C4-2B (cell line): ENCODE data around the gene PARD3.
"Not testable (repeated sequence)": the region's sequence is repeated elsewhere in the genome, so short reads cannot be mapped to it uniquely, and the experiment has no call there.

Experiments used
- H3K27ac ChIP-seq: fragments of 450-650 bp; 2 replicates; pipeline ENCODE4 v1.5.1; 2017
- ZFX ChIP-seq: fragments of 450-650 bp; IDR thresholded peaks from 2 replicates; pipeline ENCODE4 v1.6.1; 2017
- TF ChIP-seq, protein P1 (sequence below): fragments of 450-650 bp; conservative IDR thresholded peaks from 2 replicates; pipeline ENCODE4 v1.5.1; 2017; ENCODE audit warnings: mild to moderate bottlenecking

The PARD3 gene

GRCh38 chr10:34705563-34705962, 109.5 kb downstream of the PARD3 start:
- peak overlapping the region; percentile 44 for H3K27ac ChIP-seq
- TF ChIP-seq ZFX, result no peak
- TF ChIP-seq, protein P1, sequence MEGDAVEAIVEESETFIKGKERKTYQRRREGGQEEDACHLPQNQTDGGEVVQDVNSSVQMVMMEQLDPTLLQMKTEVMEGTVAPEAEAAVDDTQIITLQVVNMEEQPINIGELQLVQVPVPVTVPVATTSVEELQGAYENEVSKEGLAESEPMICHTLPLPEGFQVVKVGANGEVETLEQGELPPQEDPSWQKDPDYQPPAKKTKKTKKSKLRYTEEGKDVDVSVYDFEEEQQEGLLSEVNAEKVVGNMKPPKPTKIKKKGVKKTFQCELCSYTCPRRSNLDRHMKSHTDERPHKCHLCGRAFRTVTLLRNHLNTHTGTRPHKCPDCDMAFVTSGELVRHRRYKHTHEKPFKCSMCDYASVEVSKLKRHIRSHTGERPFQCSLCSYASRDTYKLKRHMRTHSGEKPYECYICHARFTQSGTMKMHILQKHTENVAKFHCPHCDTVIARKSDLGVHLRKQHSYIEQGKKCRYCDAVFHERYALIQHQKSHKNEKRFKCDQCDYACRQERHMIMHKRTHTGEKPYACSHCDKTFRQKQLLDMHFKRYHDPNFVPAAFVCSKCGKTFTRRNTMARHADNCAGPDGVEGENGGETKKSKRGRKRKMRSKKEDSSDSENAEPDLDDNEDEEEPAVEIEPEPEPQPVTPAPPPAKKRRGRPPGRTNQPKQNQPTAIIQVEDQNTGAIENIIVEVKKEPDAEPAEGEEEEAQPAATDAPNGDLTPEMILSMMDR, result no peak

DNA sequence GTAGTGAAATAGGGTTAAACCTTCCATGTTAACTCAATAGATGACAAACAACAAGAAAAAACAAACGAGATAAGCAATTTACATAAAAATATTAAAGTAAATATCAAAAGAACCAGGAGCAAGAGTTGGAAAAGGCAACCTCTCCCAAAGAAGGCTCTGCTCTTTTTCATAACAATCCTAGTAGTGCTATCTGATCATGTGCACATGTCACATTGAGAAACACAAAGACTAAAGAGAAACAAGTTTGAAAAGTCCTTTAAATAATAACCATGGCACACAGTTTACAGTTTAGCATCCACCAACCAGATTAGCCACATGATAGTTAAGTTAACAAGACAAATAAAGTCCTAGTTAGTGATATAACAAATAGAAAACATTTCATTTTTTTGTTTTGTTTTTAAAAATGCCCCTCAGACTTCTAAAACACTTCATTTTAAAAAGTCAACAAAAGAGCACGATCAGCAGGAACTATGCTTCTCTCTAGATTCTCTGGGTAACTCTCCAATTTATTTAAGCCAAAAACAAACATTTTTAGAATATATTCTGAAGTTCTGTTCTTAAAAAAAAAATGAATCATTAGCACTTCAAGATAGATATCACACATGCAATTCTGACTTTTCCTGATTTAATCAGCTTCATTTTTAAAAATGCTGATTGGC, 110.4 kb downstream of the PARD3 start:
- H3K27ac ChIP-seq, result peak overlapping the region; percentile 44
- TF ChIP-seq, protein P1, result no peak
- no peak for TF ChIP-seq ZFX

GRCh38 chr10:34702982-34703381, 112.1 kb downstream of the PARD3 start:
- TF ChIP-seq, protein P1, result no peak
- no peak for TF ChIP-seq ZFX
- no peak overlapping the region for H3K27ac ChIP-seq

DNA sequence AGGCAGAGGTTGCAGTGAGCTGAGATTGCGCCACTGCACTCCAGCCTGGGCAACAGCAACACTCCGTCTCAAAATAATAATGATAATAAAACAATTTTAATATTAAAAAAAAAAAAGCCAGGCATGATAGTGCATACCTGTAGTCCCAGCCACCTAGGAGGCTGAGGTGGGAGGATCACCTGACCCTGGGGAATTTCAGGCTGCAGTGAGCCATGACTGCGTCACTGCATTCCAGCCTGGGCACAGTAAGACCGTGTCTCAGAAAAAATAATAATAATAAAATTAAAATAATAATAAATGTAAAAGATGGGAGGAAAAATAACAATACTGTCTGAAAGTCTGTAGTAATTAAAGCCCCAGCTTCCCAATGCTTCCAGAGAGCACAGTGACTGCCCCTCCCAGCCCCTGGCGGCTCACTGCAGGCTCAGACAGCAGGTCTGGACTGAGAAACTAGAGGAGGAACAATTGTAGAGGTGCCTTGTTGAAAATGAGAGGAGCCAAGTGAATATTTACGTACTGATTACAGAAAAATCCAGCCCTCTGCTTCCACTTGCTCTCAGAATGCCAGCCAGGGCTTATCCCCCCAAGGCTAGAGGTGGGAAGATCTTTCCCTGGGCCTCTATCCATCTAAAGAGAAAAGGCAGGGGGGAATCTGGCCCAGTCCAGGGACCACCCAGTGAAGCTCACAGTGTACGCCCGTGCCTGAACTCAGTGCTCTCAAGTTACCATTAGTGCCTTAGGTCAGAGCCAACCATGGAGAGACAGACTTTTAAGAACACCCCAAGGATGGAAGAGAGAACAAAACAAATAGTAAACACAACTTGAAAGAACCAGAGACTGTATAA, 112.8 kb downstream of the PARD3 start:
- TF ChIP-seq ZFX, result no peak
- TF ChIP-seq, protein P1, result no peak
- H3K27ac ChIP-seq, result no peak overlapping the region

DNA sequence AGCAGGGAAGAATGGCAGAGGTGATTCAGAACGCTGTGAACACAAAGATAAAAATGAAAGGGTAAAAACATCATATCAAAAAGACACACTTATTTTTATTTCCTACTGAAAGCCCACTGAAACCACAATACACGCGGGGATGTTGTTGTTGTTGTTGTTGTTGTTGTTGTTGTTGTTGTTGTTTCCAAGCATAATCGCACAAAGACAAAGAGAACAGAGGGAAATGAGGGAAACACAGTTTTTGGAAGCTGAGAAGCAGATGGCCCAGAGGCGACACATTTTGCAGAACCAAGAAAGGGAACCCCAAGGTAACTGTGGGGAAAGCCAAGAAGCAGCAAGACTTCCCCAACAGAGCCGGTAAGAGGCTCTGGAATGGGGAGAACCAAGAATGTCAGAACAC, 113.9 kb downstream of the PARD3 start:
- TF ChIP-seq, protein P1, result no peak
- TF ChIP-seq ZFX, result no peak
- no peak overlapping the region for H3K27ac ChIP-seq

DNA sequence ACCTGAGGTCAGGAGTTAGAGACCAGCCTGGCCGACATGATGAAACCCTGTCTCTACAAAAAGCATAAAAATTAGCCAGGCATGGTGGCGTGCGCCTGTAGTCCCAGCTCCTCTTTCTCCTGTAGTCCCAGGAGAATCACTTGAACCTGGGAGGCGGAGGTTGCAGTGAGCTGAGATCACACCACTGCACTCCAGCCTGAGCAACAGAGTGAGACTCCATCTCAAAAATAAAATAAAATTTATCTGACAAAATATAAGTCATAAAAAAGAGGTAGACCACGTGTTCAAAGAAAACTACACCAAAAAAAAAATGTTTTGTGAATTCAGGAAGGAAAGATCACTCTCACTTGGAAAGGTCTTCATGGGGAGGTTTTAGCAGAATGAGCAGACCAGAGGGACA, 114.3 kb downstream of the PARD3 start:
- not testable (repeated sequence) for H3K27ac ChIP-seq

- TF ChIP-seq, protein P1, result no peak
- no peak for TF ChIP-seq ZFX
- H3K27ac ChIP-seq, result peak overlapping the region; percentile 41
Measured at GRCh38 chr10:34699904-34700517, 115.1 kb downstream of the PARD3 start.
